ENCODE measurements around the gene AJUBA.

- TF ChIP-seq, protein P1, sequence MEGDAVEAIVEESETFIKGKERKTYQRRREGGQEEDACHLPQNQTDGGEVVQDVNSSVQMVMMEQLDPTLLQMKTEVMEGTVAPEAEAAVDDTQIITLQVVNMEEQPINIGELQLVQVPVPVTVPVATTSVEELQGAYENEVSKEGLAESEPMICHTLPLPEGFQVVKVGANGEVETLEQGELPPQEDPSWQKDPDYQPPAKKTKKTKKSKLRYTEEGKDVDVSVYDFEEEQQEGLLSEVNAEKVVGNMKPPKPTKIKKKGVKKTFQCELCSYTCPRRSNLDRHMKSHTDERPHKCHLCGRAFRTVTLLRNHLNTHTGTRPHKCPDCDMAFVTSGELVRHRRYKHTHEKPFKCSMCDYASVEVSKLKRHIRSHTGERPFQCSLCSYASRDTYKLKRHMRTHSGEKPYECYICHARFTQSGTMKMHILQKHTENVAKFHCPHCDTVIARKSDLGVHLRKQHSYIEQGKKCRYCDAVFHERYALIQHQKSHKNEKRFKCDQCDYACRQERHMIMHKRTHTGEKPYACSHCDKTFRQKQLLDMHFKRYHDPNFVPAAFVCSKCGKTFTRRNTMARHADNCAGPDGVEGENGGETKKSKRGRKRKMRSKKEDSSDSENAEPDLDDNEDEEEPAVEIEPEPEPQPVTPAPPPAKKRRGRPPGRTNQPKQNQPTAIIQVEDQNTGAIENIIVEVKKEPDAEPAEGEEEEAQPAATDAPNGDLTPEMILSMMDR (IDR thresholded peaks at IDR 0.05; ENCODE audit: borderline replicate concordance, extremely low read depth, low read length, poor library complexity, severe bottlenecking): no peak
- TF ChIP-seq EZH2 (IDR thresholded peaks at IDR 0.05; ENCODE audit: borderline replicate concordance, low read depth, low read length, severe bottlenecking): no peak
These were observed 40.9 kb upstream of the AJUBA start for GRCh38 chr14:23023022-23023794.
